Tibial nerve (tissue), 4 donors: ENCODE results near the gene CADPS.

Source experiments
- EP300 ChIP-seq, 2 donors: sonication (generic); formaldehyde crosslinking; IDR thresholded peaks; one replicate each; pipeline ENCODE4 v1.6.1; 2017; ENCODE audit warnings: antibody characterized with exemption in 2 of 2, mild to moderate bottlenecking in 1 of 2
- TF ChIP-seq, protein P1 (sequence below), 5 experiments: fragments of 200-600 bp in 3 of 5; fragments of 450-650 bp in 2 of 5; sonication (generic) in 3 of 5; IDR thresholded peaks; one replicate each; pipeline ENCODE4 v1.5.1; 2016 to 2019; ENCODE audit warnings: antibody characterized with exemption in 5 of 5, mild to moderate bottlenecking in 3 of 5, moderate library complexity in 2 of 5

DNA sequence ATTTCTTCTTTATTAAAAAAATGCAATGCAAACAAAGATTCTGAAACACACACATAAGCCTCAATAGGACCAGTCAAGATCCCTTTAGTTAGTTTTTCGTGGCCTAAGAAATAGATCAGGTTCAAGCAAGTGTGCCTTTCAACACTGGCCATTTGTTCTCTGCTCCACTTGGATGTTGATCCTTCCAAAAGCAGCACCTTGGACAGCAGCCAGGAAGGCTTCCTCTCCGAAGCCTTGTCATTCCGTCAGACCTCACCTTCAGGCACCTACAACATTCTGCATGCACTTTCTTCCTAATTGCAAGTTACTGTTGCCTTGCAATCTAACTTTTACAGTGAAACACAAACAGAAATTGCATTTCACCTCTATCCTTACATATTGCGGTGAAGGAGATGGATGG is 346.0 kb downstream of the CADPS start:
- TF ChIP-seq EP300 (IDR thresholded peaks at IDR 0.05), result no peak
- TF ChIP-seq, protein P1, sequence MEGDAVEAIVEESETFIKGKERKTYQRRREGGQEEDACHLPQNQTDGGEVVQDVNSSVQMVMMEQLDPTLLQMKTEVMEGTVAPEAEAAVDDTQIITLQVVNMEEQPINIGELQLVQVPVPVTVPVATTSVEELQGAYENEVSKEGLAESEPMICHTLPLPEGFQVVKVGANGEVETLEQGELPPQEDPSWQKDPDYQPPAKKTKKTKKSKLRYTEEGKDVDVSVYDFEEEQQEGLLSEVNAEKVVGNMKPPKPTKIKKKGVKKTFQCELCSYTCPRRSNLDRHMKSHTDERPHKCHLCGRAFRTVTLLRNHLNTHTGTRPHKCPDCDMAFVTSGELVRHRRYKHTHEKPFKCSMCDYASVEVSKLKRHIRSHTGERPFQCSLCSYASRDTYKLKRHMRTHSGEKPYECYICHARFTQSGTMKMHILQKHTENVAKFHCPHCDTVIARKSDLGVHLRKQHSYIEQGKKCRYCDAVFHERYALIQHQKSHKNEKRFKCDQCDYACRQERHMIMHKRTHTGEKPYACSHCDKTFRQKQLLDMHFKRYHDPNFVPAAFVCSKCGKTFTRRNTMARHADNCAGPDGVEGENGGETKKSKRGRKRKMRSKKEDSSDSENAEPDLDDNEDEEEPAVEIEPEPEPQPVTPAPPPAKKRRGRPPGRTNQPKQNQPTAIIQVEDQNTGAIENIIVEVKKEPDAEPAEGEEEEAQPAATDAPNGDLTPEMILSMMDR (IDR thresholded peaks at IDR 0.05), result no peak
